ENCODE measurements around the gene RAB11FIP4.

The RAB11FIP4 gene

GRCh38 chr17:31355935-31356334 lies 35.5 kb upstream of the RAB11FIP4 start (continued):
- TF ChIP-seq ZBTB17 (tag by site-specific recombination; IDR thresholded peaks at IDR 0.05) (no peak), CTCF (tag by site-specific recombination; IDR thresholded peaks at IDR 0.05) (no peak), ZNF629 (tag by site-specific recombination; IDR thresholded peaks at IDR 0.05) (no peak), HOXA7 (CRISPR knock-in tag; IDR thresholded peaks at IDR 0.05; ENCODE audit: borderline replicate concordance) (no peak), RBAK (tag by site-specific recombination; IDR thresholded peaks at IDR 0.05) (no peak), PBX3 (CRISPR knock-in tag; IDR thresholded peaks at IDR 0.05) (no peak)

GRCh38 chr17:31357091-31357490 lies 34.4 kb upstream of the RAB11FIP4 start:
- no peak overlapping the region for H3K27ac ChIP-seq (ENCODE audit: extremely low read depth, low read depth, low read length)
- ChIA-PET CTCF (no interaction called here), POLR2A (no interaction called here)
- peaks cover 57 to 70% of the 10 kb centered on the region in 2 experiments for H3K36me3 ChIP-seq (ENCODE audit: control insufficient read depth in 2 of 2, insufficient read depth in 1 of 2, low read length in 2 of 2)
- no peaks in the 10 kb centered on the region for H3K4me1 ChIP-seq (ENCODE audit: control insufficient read depth, insufficient read depth, low read length)
- H3K9me3 ChIP-seq (ENCODE audit: control insufficient read depth, insufficient read depth, low read depth, low read length): no peaks in the 10 kb centered on the region
- no peak for TF ChIP-seq ZNF138 (tag by site-specific recombination; IDR thresholded peaks at IDR 0.05; ENCODE audit: borderline replicate concordance)
- no peak for TF ChIP-seq ZNF555 (tag by site-specific recombination; conservative IDR thresholded peaks at IDR 0.05)
- no peak for TF ChIP-seq ZFP69B (tag by site-specific recombination; IDR thresholded peaks at IDR 0.05)
- no peak for TF ChIP-seq PRDM10 (tag by site-specific recombination; IDR thresholded peaks at IDR 0.05)
- no peak for TF ChIP-seq ZNF350 (tag by site-specific recombination; IDR thresholded peaks at IDR 0.05)
- no peak for TF ChIP-seq ZNF23 (tag by site-specific recombination; IDR thresholded peaks at IDR 0.05; ENCODE audit: borderline replicate concordance)
- TF ChIP-seq ZNF510 (tag by site-specific recombination; IDR thresholded peaks at IDR 0.05; ENCODE audit: insufficient replicate concordance): no peak
- no peak for TF ChIP-seq YY1 (tag by site-specific recombination; IDR thresholded peaks at IDR 0.05)
- no peak for TF ChIP-seq GLIS2 (tag by site-specific recombination; IDR thresholded peaks at IDR 0.05)
- TF ChIP-seq SCRT2 (tag by site-specific recombination; IDR thresholded peaks at IDR 0.05): no peak
- no peak for TF ChIP-seq ZBTB20 (tag by site-specific recombination; IDR thresholded peaks at IDR 0.05)
- no peak for TF ChIP-seq ZNF837 (tag by site-specific recombination; IDR thresholded peaks at IDR 0.05)
- no peak for TF ChIP-seq MYNN (tag by site-specific recombination; IDR thresholded peaks at IDR 0.05; ENCODE audit: borderline replicate concordance)
- no peak for TF ChIP-seq ZNF26 (tag by site-specific recombination; IDR thresholded peaks at IDR 0.05)
- no peak for TF ChIP-seq GLIS1 (tag by site-specific recombination; IDR thresholded peaks at IDR 0.05)
- no peak for TF ChIP-seq ZSCAN4 (tag by site-specific recombination; IDR thresholded peaks at IDR 0.05)
- no peak for TF ChIP-seq ZNF610 (tag by site-specific recombination; IDR thresholded peaks at IDR 0.05; ENCODE audit: borderline replicate concordance)
- no peak for TF ChIP-seq ZNF37A (tag by site-specific recombination; IDR thresholded peaks at IDR 0.05)
- no peak overlapping the region for H3K4me3 ChIP-seq (ENCODE audit: low read depth, low read length)

All from HEK293 (cell line).